GM12878 (cell line): Measurements from ENCODE around the gene BCAN. TPM values are rescaled to one million over a fixed set of nuclear protein-coding genes. Genes with fewer than 3 reads are reported as not detected.
A peak's percentile ranks its signal among the peaks of the same experiment; 100 is the strongest.

Experiments
- ATAC-seq: fragments of 200-7000 bp; cut with Tn5 transposase; 3 replicates; pipeline ENCODE4 v1.9.1; 2020; ENCODE audit warnings: mild to moderate bottlenecking, moderate library complexity
- BruUV-seq: library from RNA; stranded (reverse); fragments of 400-500 nt; replicated peaks from 2 replicates; lab custom pipeline; 2021; lab: Mats Ljungman, UMichigan
- CTCF ChIA-PET: fragments of 300-600 bp; sonication (Branson Sonifier 250); formaldehyde crosslinking; extraction: SDS; loops from one replicate; lab custom pipeline; 2021; ENCODE audit warnings: inconsistent platforms; lab: Yijun Ruan, JAX
- POLR2A ChIA-PET: fragments of 350-600 bp; formaldehyde crosslinking; extraction: SDS; loops from one replicate; lab custom pipeline; 2021; ENCODE audit warnings: inconsistent platforms; lab: Charles Lee
- RAD21 ChIA-PET: fragments of 300-600 bp; sonication (Branson Sonifier 250); formaldehyde crosslinking; loops from one replicate; lab custom pipeline; 2023; ENCODE audit warnings: antibody characterized with exemption; ENCODE audit not compliant: unreplicated experiment; lab: Charles Lee
- SMC1A ChIA-PET: fragments of 300-600 bp; sonication (Branson Sonifier 250); formaldehyde crosslinking; loops from one replicate; lab custom pipeline; 2023; ENCODE audit not compliant: unreplicated experiment, uncharacterized antibody; lab: Charles Lee
- DNase-seq: peaks from one replicate; pipeline ENCODE4 v3.0.0-alpha.2; 2011; ENCODE audit warnings: low read depth, low spot score
- FAIRE-seq: peaks from 3 replicates; lab custom pipeline; 2011; peaks lifted over from hg19 to GRCh38; lab: Jason Lieb, UNC
- H2AFZ ChIP-seq: 2 replicates; pipeline ENCODE4 v1.6.0; 2011; ENCODE audit warnings: low read depth, low read length, control low read depth; ENCODE audit not compliant: control insufficient read depth
- H3K27ac ChIP-seq: 2 replicates; pipeline ENCODE4 v1.5.1; 2011; ENCODE audit warnings: control low read depth; ENCODE audit not compliant: control insufficient read depth, insufficient read depth
- H3K27me3 ChIP-seq, 2 experiments: replicated peaks in 1 of 2; 2 replicates each; pipeline versions ENCODE4 v1.6.0 to v1.6.1; 2011; ENCODE audit warnings: low read length in 1 of 2; ENCODE audit not compliant: control insufficient read depth in 2 of 2, insufficient read depth in 2 of 2
- H3K36me3 ChIP-seq, 2 experiments: 2 replicates each; pipeline ENCODE4 v1.5.1; 2011; ENCODE audit warnings: low read length in 1 of 2; ENCODE audit not compliant: control insufficient read depth in 2 of 2, insufficient read depth in 2 of 2
- H3K4me1 ChIP-seq: 2 replicates; pipeline ENCODE4 v1.6.1; 2011; ENCODE audit warnings: mild to moderate bottlenecking, low read length, moderate library complexity, mixed read lengths; ENCODE audit not compliant: control insufficient read depth, insufficient read depth
- H3K4me2 ChIP-seq: 2 replicates; pipeline ENCODE4 v1.6.0; 2011; ENCODE audit warnings: control low read depth; ENCODE audit not compliant: control insufficient read depth, insufficient read depth
- H3K4me3 ChIP-seq: fragments of 200-600 bp; sonication (generic); 2 replicates; pipeline ENCODE4 v1.5.1; 2016
- H3K79me2 ChIP-seq: 2 replicates; pipeline ENCODE4 v1.6.0; 2011; ENCODE audit warnings: low read length; ENCODE audit not compliant: control insufficient read depth, insufficient read depth
- H3K9ac ChIP-seq: 2 replicates; pipeline ENCODE4 v1.8.0; 2011; ENCODE audit warnings: low read length, control low read depth, mixed read lengths; ENCODE audit not compliant: control insufficient read depth, insufficient read depth
- H3K9me3 ChIP-seq: replicated peaks from 3 replicates; pipeline ENCODE4 v1.5.1; 2011; ENCODE audit warnings: mild to moderate bottlenecking, low read length; ENCODE audit not compliant: control insufficient read depth, insufficient read depth
- H4K20me1 ChIP-seq: 2 replicates; pipeline ENCODE4 v1.6.0; 2011; ENCODE audit not compliant: control insufficient read depth, insufficient read depth
- DPF2 ChIP-seq: fragments of 450-650 bp; IDR thresholded peaks from 2 replicates; pipeline ENCODE4 v1.6.1; 2017; ENCODE audit warnings: mild to moderate bottlenecking
- IKZF1 ChIP-seq: fragments of 450-650 bp; conservative IDR thresholded peaks from 2 replicates; pipeline ENCODE4 v1.6.1; 2017; ENCODE audit warnings: antibody characterized with exemption, mild to moderate bottlenecking
- SUZ12 ChIP-seq: fragments of 200-600 bp; sonication (generic); IDR thresholded peaks from one replicate; pipeline ENCODE4 v1.6.1; 2018; ENCODE audit warnings: antibody characterized with exemption, mild to moderate bottlenecking; ENCODE audit not compliant: unreplicated experiment
- TAF1 ChIP-seq: IDR thresholded peaks from 2 replicates; pipeline ENCODE4 v1.6.1; 2011; ENCODE audit warnings: mild to moderate bottlenecking, low read depth, low read length, borderline replicate concordance
- YY1 ChIP-seq: IDR thresholded peaks from 2 replicates; pipeline ENCODE4 v1.6.1; 2011; ENCODE audit warnings: low read depth, mild to moderate bottlenecking, low read length
- WGBS: methylation state at CpG from one replicate; pipeline ENCODE4 v1.1.6; 2016; ENCODE audit warnings: low lambda C conversion rate; ENCODE audit not compliant: insufficient replicate concordance, insufficient coverage; ENCODE audit errors: missing lambda C conversion rate; 5-methylcytosine and 5-hydroxymethylcytosine counted together
- in situ Hi-C: fragments of 300-500 bp; cut with MboI; formaldehyde crosslinking; loops from 9 replicates; pipeline ENCODE4 v1.14.3; 2018; ENCODE audit warnings: mixed read lengths
- intact Hi-C: fragments of 100-400 bp; cut with micrococcal nuclease; formaldehyde crosslinking; loops from one replicate; pipeline ENCODE4 v1.14.2; 2022; ENCODE audit not compliant: unreplicated experiment
- polyA plus RNA-seq, 11 experiments: library from polyadenylated mRNA; depleted of rRNA in 4 of 11; unstranded in 6 of 11; stranded (reverse) in 5 of 11; fragments of >200 nt; fragmentation: Nextera tagmentation in 4 of 11; fragmentation: Illumina TruSeq in 1 of 11; extraction: Ambion mirVana in 4 of 11; extraction: Trizol in 1 of 11; gene quantifications; 1 replicate in 1 of 11; 2 replicates in 10 of 11; pipeline versions ENCODE4 v1.2.1 to v1.2.3, GENCODE V29; 2011 to 2016; ENCODE audit warnings: inconsistent platforms in 2 of 11, missing spikeins in 2 of 11, low read depth in 1 of 11
- total RNA-seq, 4 experiments: library from RNA; depleted of rRNA in 3 of 4; stranded (reverse); fragments of >200 nt in 3 of 4; fragmentation: Illumina TruSeq in 1 of 4; extraction: Trizol in 1 of 4; gene quantifications; 2 replicates each; pipeline versions ENCODE4 v1.2.1 to v1.2.3, GENCODE V29; 2013 to 2021

BCAN gene
- total and polyA plus RNA-seq, 10 of the 15 experiments (the other 5 are each of a cell fraction or from before 2014, with no cell fraction given) = 0.05 to 1.3 (median 0.18) TPM; not detected in 1

DNA sequence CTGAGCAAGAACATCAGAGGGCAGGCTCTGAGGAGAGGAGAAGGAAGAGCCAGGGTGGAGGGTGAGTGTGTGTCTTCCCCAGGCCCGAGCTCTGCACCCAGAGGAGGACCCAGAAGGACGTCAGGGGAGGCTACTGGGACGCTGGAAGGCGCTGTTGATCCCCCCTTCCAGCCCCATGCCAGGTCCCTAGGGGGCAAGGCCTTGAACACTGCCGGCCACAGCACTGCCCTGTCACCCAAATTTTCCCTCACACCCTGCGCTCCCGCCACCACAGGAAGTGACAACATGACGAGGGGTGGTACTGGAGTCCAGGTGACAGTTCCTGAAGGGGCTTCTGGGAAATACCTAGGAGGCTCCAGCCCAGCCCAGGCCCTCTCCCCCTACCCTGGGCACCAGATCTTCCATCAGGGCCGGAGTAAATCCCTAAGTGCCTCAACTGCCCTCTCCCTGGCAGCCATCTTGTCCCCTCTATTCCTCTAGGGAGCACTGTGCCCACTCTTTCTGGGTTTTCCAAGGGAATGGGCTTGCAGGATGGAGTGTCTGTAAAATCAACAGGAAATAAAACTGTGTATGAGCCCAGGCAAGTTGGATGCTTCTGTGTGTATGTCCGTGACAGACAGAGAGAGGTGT, 17.1 kb downstream of the BCAN start:
- no peak for DNase-seq
- no peaks in the 10 kb centered on the region for H3K36me3 ChIP-seq
- ChIA-PET POLR2A (interaction anchor here (0.6 to 0.8 kb wide), 2 partner anchors 17 to 19 kb away, joined by 3 to 4 read pairs; no protein-coding TSS in a partner anchor), CTCF (interaction anchor here (0.7 to 8.3 kb wide), 22 partner anchors 10 to 321 kb away, joined by 3 to 208 read pairs (median 6); partner anchors contain the start of genes CCT3, CRABP2, HAPLN2 and INSRR), SMC1A (interaction anchor here (1.2 to 4.2 kb wide), 6 partner anchors 18 to 67 kb away, joined by 3 to 39 read pairs (median 12); partner anchors contain the start of gene NES), RAD21 (interaction anchor here (0.9 to 6.0 kb wide), 8 partner anchors 19 to 231 kb away, joined by 3 to 58 read pairs (median 20); partner anchors contain the start of genes CRABP2 and NES)
- H3K9ac ChIP-seq = peak overlapping the region; percentile 72
- WGBS = 17% methylated on average over 10 of the region's 10 CpGs
- H3K4me1 ChIP-seq = peaks cover 64% of the 10 kb centered on the region
- H3K4me3 ChIP-seq = peak overlapping the region; percentile 76
- no peak for FAIRE-seq
- no peak for TF ChIP-seq SUZ12
- peak; percentile 59 for TF ChIP-seq YY1
- TF ChIP-seq DPF2 = 0 out of 2 replicates have a peak, but pooled peaks have one; percentile 20
- TF ChIP-seq TAF1 = no peak
- peak; percentile 28; the same call in 1 of the 2 replicates for TF ChIP-seq IKZF1
- H3K27ac ChIP-seq = peak overlapping the region; percentile 62
- H3K9me3 ChIP-seq = no peaks in the 10 kb centered on the region
- no peak overlapping the region; the same call in 1 of the 2 replicates for H2AFZ ChIP-seq
- ATAC-seq = peak; percentile 0; the same call in 1 of the 3 replicates
- in situ Hi-C loops (no loop called here), intact Hi-C loops (no loop called here)
- H3K4me2 ChIP-seq = peak overlapping the region; percentile 100
- H4K20me1 ChIP-seq = peaks cover 8% of the 10 kb centered on the region; the same call in 1 of the 2 replicates
- 0 out of 4 replicates have a peak, but pooled peaks cover 0 to 2% of the 10 kb centered on the region in 2 experiments for H3K27me3 ChIP-seq
- H3K79me2 ChIP-seq = peaks cover 23% of the 10 kb centered on the region
- BruUV-seq = no TSS peak
